Gastroesophageal sphincter (tissue), 4 donors: ENCODE data around the gene PEX11B. TPM values are rescaled to one million over a fixed set of nuclear protein-coding genes. Genes with fewer than 3 reads are reported as not detected.

Source experiments
- ATAC-seq: fragments of 150-250 bp; one replicate; pipeline ENCODE4 v1.9.1; 2016; ENCODE audit warnings: mild to moderate bottlenecking, moderate library complexity
- H3K27ac ChIP-seq, 4 donors: fragments of 200-600 bp; sonication (generic) in 3 of 4; 1 replicate in 3 of 4; 2 replicates in 1 of 4; pipeline ENCODE4 v1.5.1; 2016 to 2019
- H3K27me3 ChIP-seq: fragments of 200-600 bp; sonication (generic); one replicate; pipeline ENCODE4 v1.5.1; 2019
- H3K36me3 ChIP-seq, 2 donors: fragments of 200-600 bp; sonication (generic); one replicate each; pipeline ENCODE4 v1.5.1; 2019; ENCODE audit warnings: control low read depth in 1 of 2
- H3K4me1 ChIP-seq, 3 donors: fragments of 200-600 bp; sonication (generic); 1 replicate in 2 of 3; 2 replicates in 1 of 3; pipeline ENCODE4 v1.5.1; 2016 to 2019; ENCODE audit warnings: control low read depth in 2 of 3
- H3K4me3 ChIP-seq, 2 donors: fragments of 200-600 bp; sonication (generic); one replicate each; pipeline ENCODE4 v1.5.1; 2019; ENCODE audit warnings: mild to moderate bottlenecking in 1 of 2, moderate library complexity in 1 of 2
- H3K9me3 ChIP-seq, 3 donors: fragments of 200-600 bp; sonication (generic); one replicate each; pipeline ENCODE4 v1.5.1; 2017 to 2019; ENCODE audit warnings: control low read depth in 2 of 3
- EP300 ChIP-seq: sonication (generic); formaldehyde crosslinking; IDR thresholded peaks from one replicate; pipeline ENCODE4 v1.6.1; 2017; ENCODE audit warnings: antibody characterized with exemption, mild to moderate bottlenecking
- POLR2A ChIP-seq, 2 donors: fragments of 450-650 bp; IDR thresholded peaks; one replicate each; pipeline ENCODE4 v1.6.1; 2017; ENCODE audit warnings: antibody characterized with exemption in 2 of 2, mild to moderate bottlenecking in 2 of 2, moderate library complexity in 1 of 2
- POLR2AphosphoS5 ChIP-seq: sonication (generic); formaldehyde crosslinking; IDR thresholded peaks from one replicate; pipeline ENCODE4 v1.6.1; 2017; ENCODE audit warnings: antibody characterized with exemption
- WGBS, 2 donors: methylation state at CpG; one replicate each; pipeline ENCODE4 v1.1.5; 2018; ENCODE audit warnings: low coverage in 1 of 2; 5-methylcytosine and 5-hydroxymethylcytosine counted together
- total RNA-seq, 4 donors: library from RNA; depleted of rRNA; stranded (reverse); fragments of >200 nt; gene quantifications; one replicate each; pipeline ENCODE4 v1.1.0, GENCODE V29; 2016
- TF ChIP-seq, protein P1 (sequence below), 4 experiments: fragments of 200-600 bp in 2 of 4; fragments of 450-650 bp in 2 of 4; sonication (generic) in 1 of 4; IDR thresholded peaks; one replicate each; pipeline ENCODE4 v1.5.1; 2017 to 2019; ENCODE audit warnings: antibody characterized with exemption in 4 of 4, mild to moderate bottlenecking in 2 of 4, moderate library complexity in 2 of 4

PEX11B gene
- total RNA-seq, 4 donors from 2014 or later, result 22.1 to 29.1 (median 28.1) TPM

DNA sequence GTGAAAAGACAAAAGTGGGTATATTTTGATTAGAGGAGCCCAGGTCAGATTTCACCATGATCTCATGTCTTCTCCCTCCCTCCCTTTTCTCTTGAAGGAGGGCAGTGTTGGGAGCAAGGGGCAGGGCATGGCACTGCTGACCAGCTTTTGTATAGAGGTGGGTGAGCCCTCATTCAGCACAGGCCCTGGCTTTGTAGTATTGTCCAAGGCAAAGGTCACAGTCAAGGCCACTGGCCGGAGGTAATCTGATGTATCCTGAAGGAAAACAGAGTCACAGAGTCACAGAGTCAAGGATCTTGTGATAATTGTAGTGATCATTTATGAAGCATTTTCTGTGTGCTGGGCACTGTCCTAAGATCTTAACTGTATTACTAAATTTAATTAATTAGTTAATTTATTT is 20.5 kb downstream of the PEX11B start:
- Histone ChIP-seq H3K9me3 (no peaks in the 10 kb centered on the region), H3K4me1 (peaks cover 0 to 3% (median 0%) of the 10 kb centered on the region in 3 donors), H3K4me3 (no peak overlapping the region), H3K27ac (no peak overlapping the region), H3K36me3 (no peaks in the 10 kb centered on the region), H3K27me3 (no peaks in the 10 kb centered on the region)
- no peak for ATAC-seq
- TF ChIP-seq, protein P1, sequence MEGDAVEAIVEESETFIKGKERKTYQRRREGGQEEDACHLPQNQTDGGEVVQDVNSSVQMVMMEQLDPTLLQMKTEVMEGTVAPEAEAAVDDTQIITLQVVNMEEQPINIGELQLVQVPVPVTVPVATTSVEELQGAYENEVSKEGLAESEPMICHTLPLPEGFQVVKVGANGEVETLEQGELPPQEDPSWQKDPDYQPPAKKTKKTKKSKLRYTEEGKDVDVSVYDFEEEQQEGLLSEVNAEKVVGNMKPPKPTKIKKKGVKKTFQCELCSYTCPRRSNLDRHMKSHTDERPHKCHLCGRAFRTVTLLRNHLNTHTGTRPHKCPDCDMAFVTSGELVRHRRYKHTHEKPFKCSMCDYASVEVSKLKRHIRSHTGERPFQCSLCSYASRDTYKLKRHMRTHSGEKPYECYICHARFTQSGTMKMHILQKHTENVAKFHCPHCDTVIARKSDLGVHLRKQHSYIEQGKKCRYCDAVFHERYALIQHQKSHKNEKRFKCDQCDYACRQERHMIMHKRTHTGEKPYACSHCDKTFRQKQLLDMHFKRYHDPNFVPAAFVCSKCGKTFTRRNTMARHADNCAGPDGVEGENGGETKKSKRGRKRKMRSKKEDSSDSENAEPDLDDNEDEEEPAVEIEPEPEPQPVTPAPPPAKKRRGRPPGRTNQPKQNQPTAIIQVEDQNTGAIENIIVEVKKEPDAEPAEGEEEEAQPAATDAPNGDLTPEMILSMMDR (IDR thresholded peaks at IDR 0.05), result no peak
- TF ChIP-seq POLR2AphosphoS5, result no peak
- TF ChIP-seq POLR2A (IDR thresholded peaks at IDR 0.05), result no peak
- no peak for TF ChIP-seq EP300
- WGBS, 2 donors, result 94 to 100% methylated on average over 1 of the region's 1 CpG

DNA sequence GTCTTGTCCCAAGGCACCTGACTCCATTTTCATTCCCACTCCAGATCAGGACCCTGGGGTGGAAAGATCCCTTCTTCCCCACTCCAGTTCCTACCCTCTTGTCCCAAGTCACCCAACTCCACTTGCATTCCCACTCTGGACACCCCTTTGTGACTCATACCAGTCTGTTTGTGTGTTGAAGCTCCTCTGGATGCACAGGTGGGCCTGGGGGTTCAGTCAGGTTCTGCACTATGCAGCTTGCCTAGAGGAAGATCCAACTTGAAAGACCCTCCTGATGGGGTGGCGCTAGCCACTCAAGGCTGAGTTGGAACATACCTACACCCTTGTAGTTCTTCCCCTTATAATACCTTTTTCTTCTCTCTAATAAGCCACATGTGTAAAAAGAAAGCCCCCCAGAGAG is 23.0 kb downstream of the PEX11B start:
- no peak overlapping the region for H3K4me3 ChIP-seq
- H3K27me3 ChIP-seq, result no peaks in the 10 kb centered on the region
- H3K4me1 ChIP-seq, result peaks cover 7 to 25% (median 14%) of the 10 kb centered on the region in 3 donors
- no peak overlapping the region for H3K27ac ChIP-seq
- no peak for TF ChIP-seq EP300
- TF ChIP-seq, protein P1 (IDR thresholded peaks at IDR 0.05), result no peak
- no peak for TF ChIP-seq POLR2AphosphoS5
- TF ChIP-seq POLR2A (IDR thresholded peaks at IDR 0.05), result no peak
- H3K36me3 ChIP-seq, result no peaks in the 10 kb centered on the region
- ATAC-seq, result no peak
- no peaks in the 10 kb centered on the region for H3K9me3 ChIP-seq
- 100% methylated on average over 1 of the region's 1 CpG; no CpG with 5 or more reads in 1 of the 2 donors for WGBS, 2 donors

DNA sequence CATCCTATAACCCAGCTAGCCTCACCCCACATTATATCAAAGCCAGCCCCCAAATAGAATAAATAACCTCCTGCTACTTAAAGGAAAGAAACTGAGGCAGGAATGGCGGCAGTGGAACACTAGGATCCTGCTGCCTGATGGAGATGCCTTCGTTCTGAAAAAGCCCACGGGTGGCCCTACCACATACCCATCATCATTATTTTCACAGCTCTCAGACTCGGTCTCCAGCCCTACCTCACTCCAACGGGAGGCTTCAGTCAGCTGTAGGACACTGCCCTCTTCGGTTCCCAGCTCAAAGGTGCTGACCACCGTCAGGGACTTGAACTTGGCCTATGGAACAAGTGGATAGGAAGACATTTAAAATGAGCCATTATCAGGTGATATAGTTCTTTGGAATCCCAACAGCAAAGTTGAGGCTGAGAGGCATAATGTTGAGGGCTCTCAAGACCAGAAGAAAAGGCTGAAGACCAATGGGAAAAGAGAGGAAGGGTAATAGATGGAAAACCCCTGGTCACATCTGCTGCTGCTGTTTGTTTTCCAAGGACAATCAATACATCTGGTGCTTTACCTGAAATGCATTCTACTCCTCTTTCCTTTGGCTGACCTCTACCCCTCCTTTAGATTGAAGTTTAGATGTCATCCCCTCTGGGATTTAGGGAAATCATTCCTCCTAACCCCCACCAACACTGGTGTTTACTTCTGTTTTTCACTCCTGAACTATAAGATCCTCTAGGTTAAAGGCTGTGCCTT is 25.0 kb downstream of the PEX11B start:
- 100% methylated on average over 3 of the region's 7 CpGs; no CpG with 5 or more reads in 1 of the 2 donors for WGBS, 2 donors
- no peak for ATAC-seq
- TF ChIP-seq POLR2A (IDR thresholded peaks at IDR 0.05), result no peak
- TF ChIP-seq, protein P1 (IDR thresholded peaks at IDR 0.05), result no peak
- TF ChIP-seq EP300, result no peak
- TF ChIP-seq POLR2AphosphoS5, result no peak
- Histone ChIP-seq H3K9me3 (no peaks in the 10 kb centered on the region), H3K4me1 (peaks cover 7 to 25% (median 14%) of the 10 kb centered on the region in 3 donors), H3K27ac (peak overlapping the region in 3 of 4 donors; percentile 84 to 91 (median 84)), H3K27me3 (no peaks in the 10 kb centered on the region), H3K4me3 (no peak overlapping the region), H3K36me3 (no peaks in the 10 kb centered on the region)

GRCh38 chr1:145892486-145893087 is 25.9 kb downstream of the PEX11B start:
- TF ChIP-seq POLR2AphosphoS5 (no peak), EP300 (no peak), POLR2A (IDR thresholded peaks at IDR 0.05) (no peak)
- TF ChIP-seq, protein P1 (IDR thresholded peaks at IDR 0.05), result no peak
- 38 to 39% methylated on average over 3 of the region's 3 CpGs for WGBS, 2 donors
- H3K9me3 ChIP-seq, result no peaks in the 10 kb centered on the region
- ATAC-seq, result no peak
- peak overlapping the region in 1 of 2 donors; percentile 5 for H3K4me3 ChIP-seq
- H3K36me3 ChIP-seq, result no peaks in the 10 kb centered on the region
- H3K27me3 ChIP-seq, result no peaks in the 10 kb centered on the region
- H3K4me1 ChIP-seq, result peaks cover 7 to 25% (median 14%) of the 10 kb centered on the region in 3 donors
- H3K27ac ChIP-seq, result peak overlapping the region; percentile 68 to 91 (median 84)
